Smooth muscle cell (in vitro differentiated cells): ENCODE data around the gene CENPU. TPM values are rescaled to one million over a fixed set of nuclear protein-coding genes. Genes with fewer than 3 reads are reported as not detected.

ENCODE experiments used
- DNase-seq: peaks from one replicate; lab custom pipeline; 2025; ENCODE audit not compliant: unreplicated experiment; lab: John Stamatoyannopoulos, UW
- H2AFZ ChIP-seq: fragments of 200-600 bp; sonication (generic); 2 replicates; pipeline ENCODE4 v1.6.0; 2016; ENCODE audit warnings: antibody characterized with exemption, low read depth, mild to moderate bottlenecking
- H3F3A ChIP-seq: fragments of 200-600 bp; sonication (generic); 2 replicates; pipeline ENCODE4 v1.6.0; 2017; ENCODE audit warnings: antibody characterized with exemption, low read depth
- H3K27ac ChIP-seq: fragments of 200-600 bp; sonication (generic); 2 replicates; pipeline ENCODE4 v1.5.1; 2016; ENCODE audit warnings: low read depth, mild to moderate bottlenecking
- H3K27me3 ChIP-seq: fragments of 200-600 bp; sonication (generic); 2 replicates; pipeline ENCODE4 v1.6.1; 2016; ENCODE audit warnings: low read depth, mild to moderate bottlenecking
- H3K36me3 ChIP-seq: fragments of 200-600 bp; sonication (generic); 2 replicates; pipeline ENCODE4 v1.5.1; 2016; ENCODE audit warnings: low read depth
- H3K4me1 ChIP-seq: fragments of 200-600 bp; sonication (generic); 2 replicates; pipeline ENCODE4 v1.5.1; 2016; ENCODE audit warnings: low read depth
- H3K4me2 ChIP-seq: fragments of 200-600 bp; sonication (generic); 2 replicates; pipeline ENCODE4 v1.6.0; 2016; ENCODE audit warnings: mild to moderate bottlenecking
- H3K4me3 ChIP-seq: fragments of 200-600 bp; sonication (generic); 2 replicates; pipeline ENCODE4 v1.5.1; 2016; ENCODE audit warnings: mild to moderate bottlenecking
- H3K79me2 ChIP-seq: fragments of 200-600 bp; sonication (generic); 2 replicates; pipeline ENCODE4 v1.6.0; 2016; ENCODE audit warnings: low read depth, mild to moderate bottlenecking
- H3K9ac ChIP-seq: fragments of 200-600 bp; sonication (generic); 2 replicates; pipeline ENCODE4 v1.6.0; 2016; ENCODE audit warnings: low read depth
- H3K9me3 ChIP-seq: fragments of 200-600 bp; sonication (generic); replicated peaks from 2 replicates; pipeline ENCODE4 v1.5.1; 2016; ENCODE audit warnings: low read depth
- H4K20me1 ChIP-seq: fragments of 200-600 bp; sonication (generic); 2 replicates; pipeline ENCODE4 v1.6.0; 2016; ENCODE audit warnings: low read depth
- WGBS: methylation state at CpG from one replicate; pipeline ENCODE4 v1.1.7; 2016; ENCODE audit warnings: low lambda C conversion rate; 5-methylcytosine and 5-hydroxymethylcytosine counted together
- polyA plus RNA-seq: library from polyadenylated mRNA; unstranded; fragments of >200 nt; fragmentation: Nextera tagmentation; extraction: Ambion mirVana; gene quantifications from 2 replicates; pipeline ENCODE4 v1.2.1, GENCODE V29; 2016
- total RNA-seq: library from RNA; depleted of rRNA; stranded (reverse); fragments of >200 nt; gene quantifications from 2 replicates; pipeline ENCODE4 v1.2.3, GENCODE V29; 2014
- TF ChIP-seq, protein P1 (sequence below): fragments of 200-600 bp; sonication (generic); IDR thresholded peaks from 2 replicates; pipeline ENCODE4 v1.5.1; 2017; ENCODE audit warnings: borderline replicate concordance, mild to moderate bottlenecking, antibody characterized with exemption; ENCODE audit not compliant: insufficient read depth, poor library complexity, severe bottlenecking

CENPU gene
- total and polyA plus RNA-seq, 2 experiments from 2014 or later: 12.2 to 18.4 TPM

DNA sequence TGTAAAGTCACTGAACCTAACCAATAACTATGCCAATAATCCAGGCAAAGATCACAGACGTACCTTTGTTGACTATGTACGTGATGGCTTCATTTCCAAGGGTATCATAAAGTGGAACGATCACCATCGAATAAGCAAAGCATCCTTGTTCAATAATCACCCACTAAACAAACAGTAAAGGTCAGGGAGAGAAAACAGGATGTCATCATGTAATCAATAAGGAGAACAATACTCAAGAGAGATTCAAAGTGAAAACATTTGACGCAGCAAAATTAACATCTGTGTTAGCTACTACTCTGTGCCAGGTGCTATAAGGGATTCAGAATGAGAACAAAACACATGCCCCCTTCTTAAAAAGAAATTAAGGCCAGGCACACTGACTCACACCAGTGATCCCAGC is 42.9 kb upstream of the CENPU start:
- no peaks in the 10 kb centered on the region for H3K9me3 ChIP-seq
- no peaks in the 10 kb centered on the region for H4K20me1 ChIP-seq
- no peak overlapping the region for H2AFZ ChIP-seq
- no peak overlapping the region for H3K4me3 ChIP-seq
- H3K27me3 ChIP-seq: no peaks in the 10 kb centered on the region
- H3K36me3 ChIP-seq: no peaks in the 10 kb centered on the region
- no peak for DNase-seq
- 97% methylated on average over 5 of the region's 5 CpGs for WGBS
- H3K79me2 ChIP-seq: no peaks in the 10 kb centered on the region
- no peaks in the 10 kb centered on the region for H3K4me1 ChIP-seq
- H3F3A ChIP-seq: no peaks in the 10 kb centered on the region
- H3K27ac ChIP-seq: no peak overlapping the region
- TF ChIP-seq, protein P1, sequence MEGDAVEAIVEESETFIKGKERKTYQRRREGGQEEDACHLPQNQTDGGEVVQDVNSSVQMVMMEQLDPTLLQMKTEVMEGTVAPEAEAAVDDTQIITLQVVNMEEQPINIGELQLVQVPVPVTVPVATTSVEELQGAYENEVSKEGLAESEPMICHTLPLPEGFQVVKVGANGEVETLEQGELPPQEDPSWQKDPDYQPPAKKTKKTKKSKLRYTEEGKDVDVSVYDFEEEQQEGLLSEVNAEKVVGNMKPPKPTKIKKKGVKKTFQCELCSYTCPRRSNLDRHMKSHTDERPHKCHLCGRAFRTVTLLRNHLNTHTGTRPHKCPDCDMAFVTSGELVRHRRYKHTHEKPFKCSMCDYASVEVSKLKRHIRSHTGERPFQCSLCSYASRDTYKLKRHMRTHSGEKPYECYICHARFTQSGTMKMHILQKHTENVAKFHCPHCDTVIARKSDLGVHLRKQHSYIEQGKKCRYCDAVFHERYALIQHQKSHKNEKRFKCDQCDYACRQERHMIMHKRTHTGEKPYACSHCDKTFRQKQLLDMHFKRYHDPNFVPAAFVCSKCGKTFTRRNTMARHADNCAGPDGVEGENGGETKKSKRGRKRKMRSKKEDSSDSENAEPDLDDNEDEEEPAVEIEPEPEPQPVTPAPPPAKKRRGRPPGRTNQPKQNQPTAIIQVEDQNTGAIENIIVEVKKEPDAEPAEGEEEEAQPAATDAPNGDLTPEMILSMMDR: no peak
- no peak overlapping the region for H3K4me2 ChIP-seq
- no peak overlapping the region for H3K9ac ChIP-seq

DNA sequence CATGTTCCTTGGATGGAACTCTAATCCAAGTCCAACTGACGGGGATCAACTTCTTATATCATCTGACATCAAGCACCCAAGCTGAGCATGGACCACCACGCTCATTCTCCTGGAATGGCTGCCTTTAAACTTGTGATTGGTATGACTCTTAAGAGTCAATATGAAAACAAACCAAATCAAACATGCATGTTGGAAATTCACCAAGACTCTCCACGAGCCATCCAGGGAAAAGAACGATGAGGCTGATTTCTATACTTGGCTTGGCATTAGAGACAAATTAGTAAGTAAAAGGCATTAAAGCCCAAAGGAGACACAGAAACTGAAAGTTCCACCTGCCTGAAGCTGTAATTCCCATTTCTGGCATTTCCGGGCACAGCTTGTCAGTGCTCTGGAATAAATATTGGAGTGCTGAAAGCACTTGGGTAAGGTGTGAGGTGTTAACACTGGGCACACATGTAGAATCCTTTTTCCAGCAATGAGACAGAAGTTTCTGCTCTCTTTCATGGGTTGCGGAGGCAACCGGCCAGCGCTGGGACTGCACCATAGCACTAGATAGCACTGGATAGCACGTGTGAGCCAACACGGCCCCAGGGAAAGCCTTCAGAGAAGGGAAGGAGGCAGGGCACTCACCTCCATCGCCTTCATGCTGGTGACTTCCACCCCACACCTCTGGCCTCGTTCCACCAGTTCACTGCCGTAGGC is 42.1 kb upstream of the CENPU start:
- Histone ChIP-seq H3K4me2 (no peak overlapping the region), H3K36me3 (no peaks in the 10 kb centered on the region), H3K79me2 (no peaks in the 10 kb centered on the region), H4K20me1 (no peaks in the 10 kb centered on the region), H3F3A (no peaks in the 10 kb centered on the region), H3K9me3 (no peaks in the 10 kb centered on the region), H3K4me1 (no peaks in the 10 kb centered on the region), H3K9ac (no peak overlapping the region), H3K4me3 (no peak overlapping the region), H2AFZ (no peak overlapping the region), H3K27me3 (no peaks in the 10 kb centered on the region), H3K27ac (no peak overlapping the region)
- no peak for DNase-seq
- TF ChIP-seq, protein P1: no peak
- 91% methylated on average over 13 of the region's 13 CpGs for WGBS

DNA sequence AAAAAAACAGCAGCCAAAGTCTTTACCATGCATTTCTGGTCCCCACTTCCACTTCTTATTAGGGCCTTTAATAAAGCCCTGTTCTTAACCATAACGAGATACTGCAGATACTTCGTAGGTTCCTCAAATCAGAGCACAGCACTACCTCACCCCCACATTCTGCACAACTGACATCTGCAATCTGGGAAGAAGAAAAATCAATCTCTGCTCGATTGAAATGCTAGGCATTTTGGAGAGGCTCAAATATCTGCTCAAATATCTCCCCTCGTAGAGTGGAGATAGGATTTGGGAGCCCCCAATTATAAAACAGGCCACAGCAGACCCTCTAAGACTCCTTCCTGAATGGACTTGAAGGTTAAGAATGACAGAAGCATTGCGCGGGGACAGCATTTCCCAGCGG is 40.3 kb upstream of the CENPU start:
- Histone ChIP-seq H3K4me2 (no peak overlapping the region), H3K36me3 (no peaks in the 10 kb centered on the region), H3K9ac (no peak overlapping the region), H3K27ac (no peak overlapping the region), H3K79me2 (no peaks in the 10 kb centered on the region), H3K27me3 (no peaks in the 10 kb centered on the region), H4K20me1 (no peaks in the 10 kb centered on the region), H3K4me1 (no peaks in the 10 kb centered on the region), H2AFZ (no peak overlapping the region), H3F3A (no peaks in the 10 kb centered on the region), H3K4me3 (no peak overlapping the region), H3K9me3 (no peaks in the 10 kb centered on the region)
- TF ChIP-seq, protein P1: no peak
- 93% methylated on average over 7 of the region's 7 CpGs for WGBS
- no peak for DNase-seq

DNA sequence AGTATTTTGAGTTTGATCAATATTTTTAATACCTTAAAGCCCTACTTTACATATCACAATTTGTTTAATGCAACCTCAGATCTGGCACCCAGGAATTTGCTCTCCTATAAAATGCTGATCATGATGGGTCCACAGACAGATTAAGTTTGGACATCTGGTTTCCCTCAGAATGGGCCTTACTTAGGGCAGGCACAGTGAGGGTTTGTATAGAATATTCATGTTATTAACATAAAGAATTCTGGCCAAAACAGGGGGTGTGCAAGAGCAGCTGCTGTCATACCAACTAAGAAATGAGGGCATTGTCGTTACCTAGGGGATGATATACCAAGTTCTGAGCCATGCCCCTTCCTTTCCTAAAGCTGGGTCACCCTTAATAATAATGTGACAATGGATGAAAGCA is 37.5 kb upstream of the CENPU start:
- TF ChIP-seq, protein P1: no peak
- Histone ChIP-seq H2AFZ (no peak overlapping the region), H3K4me1 (no peaks in the 10 kb centered on the region), H3K4me3 (no peak overlapping the region), H3F3A (no peaks in the 10 kb centered on the region), H3K4me2 (no peak overlapping the region), H3K79me2 (no peaks in the 10 kb centered on the region), H4K20me1 (no peaks in the 10 kb centered on the region), H3K27me3 (no peaks in the 10 kb centered on the region), H3K36me3 (no peaks in the 10 kb centered on the region), H3K9ac (no peak overlapping the region), H3K27ac (no peak overlapping the region), H3K9me3 (no peaks in the 10 kb centered on the region)
- no peak for DNase-seq
- WGBS: 91% methylated on average over 1 of the region's 1 CpG
